Measurements from ENCODE around the gene PIP5K1B. TPM values are rescaled to one million over a fixed set of nuclear protein-coding genes. Genes with fewer than 3 reads are reported as not detected.

The PIP5K1B gene
- total RNA-seq, 1 experiment from 2014 or later, result 0.20 TPM

GRCh38 chr9:68859347-68859746 lies 154.3 kb downstream of the PIP5K1B start (continued):
- TF ChIP-seq ZBTB33 (IDR thresholded peaks at IDR 0.05; ENCODE audit: extremely low read depth, insufficient replicate concordance, low read length) (no peak), ATF3 (IDR thresholded peaks at IDR 0.05) (no peak), SRF (IDR thresholded peaks at IDR 0.05; ENCODE audit: low read depth) (no peak)

- H3K36me3 ChIP-seq (ENCODE audit: control insufficient read depth in 1 of 2, insufficient read depth in 2 of 2, low read length in 2 of 2), result no peaks in the 10 kb centered on the region
- TF ChIP-seq POLR2A (IDR thresholded peaks at IDR 0.05; ENCODE audit: borderline replicate concordance, extremely low read depth, insufficient read depth, insufficient read length) (no peak), TCF7L2 (IDR thresholded peaks at IDR 0.05; ENCODE audit: borderline replicate concordance, extremely low read depth, insufficient read depth, insufficient read length) (no peak), CTCF (IDR thresholded peaks at IDR 0.05 in 2 of 3, conservative IDR thresholded peaks at IDR 0.05 in 1 of 3; ENCODE audit: borderline replicate concordance in 1 of 3, insufficient read depth in 1 of 3, low read depth in 2 of 3, low read length in 2 of 3) (no peak), EGR1 (IDR thresholded peaks at IDR 0.05; ENCODE audit: low read depth) (no peak), POLR2AphosphoS5 (IDR thresholded peaks at IDR 0.05; ENCODE audit: low read depth, low read length) (no peak), CBX3 (IDR thresholded peaks at IDR 0.05; ENCODE audit: low read depth) (no peak)
- POLR2A ChIA-PET, result no interaction called here
These were observed 155.4 kb downstream of the PIP5K1B start for GRCh38 chr9:68860419-68860818.

More at GRCh38 chr9:68860419-68860818, 155.4 kb downstream of the PIP5K1B start:
- Histone ChIP-seq H3K79me2 (ENCODE audit: insufficient read depth, low read length) (no peaks in the 10 kb centered on the region), H3K4me3 (replicated peaks in 1 of 2; ENCODE audit: low read depth in 1 of 2, low read length in 2 of 2) (no peak overlapping the region), H3K27me3 (ENCODE audit: insufficient read depth, low read length) (peaks cover 52% of the 10 kb centered on the region), H4K20me1 (ENCODE audit: insufficient read depth) (no peaks in the 10 kb centered on the region), H2AFZ (ENCODE audit: low read depth, low read length, poor library complexity, severe bottlenecking) (no peak overlapping the region), H3K4me2 (ENCODE audit: low read length) (no peak overlapping the region), H3K9ac (ENCODE audit: low read length) (no peak overlapping the region), H3K27ac (ENCODE audit: low read depth, low read length) (no peak overlapping the region), H3K4me1 (ENCODE audit: control insufficient read depth in 1 of 2, insufficient read depth in 2 of 2, low read length in 2 of 2) (no peaks in the 10 kb centered on the region), H3K9me3 (ENCODE audit: control insufficient read depth in 1 of 2, insufficient read depth in 1 of 2, low read depth in 1 of 2, low read length in 2 of 2) (no peaks in the 10 kb centered on the region), H3K9me2 (ENCODE audit: insufficient read depth) (no peaks in the 10 kb centered on the region)
- DNase-seq (ENCODE audit: low read depth, low spot score) (no peak), ATAC-seq (no peak)
- ChIA-PET CTCF (no interaction called here), RAD21 (ENCODE audit: low non-redundant PET in 1 of 2, low total read pairs in 2 of 2, uncharacterized antibody in 2 of 2, unreplicated experiment in 2 of 2) (no interaction called here)
- intact Hi-C loops (cut with micrococcal nuclease), result no loop called here
- no TSS peak for BruUV-seq (replicated peaks)

Measured in HCT116 (cell line).